HTR-8/SVneo (cell line): Measurements from ENCODE around the gene FRMD4B.

Experiments used
- DNase-seq: peaks from one replicate; pipeline ENCODE4 v3.0.0; 2011; ENCODE audit warnings: low spot score, mixed read lengths; ENCODE audit not compliant: insufficient read length
- FAIRE-seq: peaks from 2 replicates; lab custom pipeline; 2011; peaks lifted over from hg19 to GRCh38; lab: Jason Lieb, UNC

Gene FRMD4B

DNA sequence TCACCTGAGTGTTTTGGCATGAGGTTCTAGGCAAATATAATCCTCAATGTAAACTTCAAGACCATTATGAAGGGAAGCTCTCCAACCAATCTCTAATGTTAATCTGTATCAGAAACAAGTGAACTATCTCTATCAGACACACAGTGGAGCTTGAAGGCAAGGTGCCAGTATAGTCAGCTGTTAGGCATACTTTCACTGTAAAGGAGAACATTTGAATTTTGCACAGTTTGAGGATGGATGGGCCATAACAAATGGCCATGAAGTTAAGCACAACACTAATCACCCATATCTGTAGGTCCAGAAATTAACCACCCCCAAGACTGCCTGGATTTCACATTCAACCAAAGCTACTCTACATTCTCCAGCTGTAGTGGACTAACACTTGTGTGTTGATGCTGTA, 194.4 kb downstream of the FRMD4B start:
- DNase-seq (no peak), FAIRE-seq (no peak)

DNA sequence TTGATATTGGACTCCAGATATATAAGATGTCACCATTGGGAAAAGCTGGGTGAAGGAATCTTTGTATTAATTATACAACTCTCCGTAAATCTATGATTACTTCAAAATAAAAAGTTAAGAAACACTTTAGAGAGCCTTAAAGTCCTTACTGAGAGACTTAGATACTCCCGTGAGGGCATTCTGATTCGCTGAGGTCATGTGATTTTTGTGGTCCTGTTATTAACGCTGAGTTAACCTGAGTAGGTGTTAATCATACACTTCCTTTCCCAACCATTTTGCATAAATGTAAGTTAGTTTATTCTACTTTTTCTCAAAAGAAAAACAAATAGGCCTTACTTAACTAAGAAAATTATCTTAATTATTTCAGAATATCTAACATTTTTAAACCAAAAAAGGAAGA, 196.4 kb downstream of the FRMD4B start:
- FAIRE-seq (no peak), DNase-seq (no peak)

DNA sequence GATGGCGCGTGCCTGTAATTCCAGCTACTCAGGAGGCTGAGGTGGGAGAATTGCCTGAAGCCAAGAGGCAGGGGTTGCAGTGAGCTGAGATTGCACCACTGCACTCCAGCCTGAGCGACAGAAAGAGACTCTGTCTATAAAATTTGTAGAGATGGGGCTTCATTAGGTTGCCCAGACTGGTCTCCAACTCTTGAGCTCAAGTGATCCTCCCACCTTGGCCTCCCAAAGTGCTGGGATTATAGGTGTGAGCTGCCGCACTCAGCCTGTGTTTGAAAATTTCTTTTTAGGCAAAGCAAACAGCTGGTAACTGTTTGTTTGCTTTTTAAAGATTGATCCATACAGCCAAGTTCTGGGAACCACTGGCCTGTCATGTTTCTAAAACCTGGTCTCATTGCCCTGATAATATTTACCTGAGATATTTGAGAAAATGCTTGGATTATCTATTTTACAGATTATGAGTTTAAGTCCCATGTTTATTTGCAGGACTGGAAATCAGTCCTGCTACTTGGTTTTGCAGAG, 199.3 kb downstream of the FRMD4B start:
- DNase-seq (no peak), FAIRE-seq (no peak)

DNA sequence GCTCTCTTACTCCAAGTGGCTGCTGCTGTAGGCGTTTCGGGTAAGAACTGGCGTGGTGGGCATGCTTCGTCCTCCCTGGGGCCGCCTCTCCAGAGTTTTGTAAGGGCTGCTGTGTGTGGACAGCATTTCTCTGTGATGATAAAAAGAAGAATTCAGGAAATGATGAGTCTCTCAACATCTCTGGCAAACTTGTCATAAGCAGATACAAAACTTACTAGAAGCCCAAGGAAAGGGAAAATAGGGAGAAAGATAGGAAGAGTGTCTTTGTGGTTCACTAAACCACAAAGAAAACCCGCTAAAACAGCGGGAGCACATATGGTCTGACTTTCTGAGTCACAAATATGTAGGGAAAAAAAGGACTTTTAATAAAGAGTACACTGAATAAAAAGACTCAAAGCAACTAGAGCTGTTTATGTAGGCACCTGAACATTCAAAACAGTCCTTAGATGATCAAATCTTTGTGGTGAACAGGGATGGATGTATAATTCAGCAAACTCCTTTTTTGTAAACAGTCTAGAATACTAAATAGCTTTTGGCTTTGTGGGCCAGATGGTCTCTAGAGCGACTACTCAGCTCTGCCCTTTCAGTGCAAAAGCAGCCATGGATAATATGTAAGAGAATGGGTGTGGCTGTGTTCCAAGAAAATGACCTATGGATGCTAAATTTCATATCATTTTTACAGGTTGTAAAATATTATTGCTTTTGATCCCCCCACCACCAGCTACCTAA, 203.1 kb downstream of the FRMD4B start:
- FAIRE-seq = no peak
- DNase-seq = no peak

DNA sequence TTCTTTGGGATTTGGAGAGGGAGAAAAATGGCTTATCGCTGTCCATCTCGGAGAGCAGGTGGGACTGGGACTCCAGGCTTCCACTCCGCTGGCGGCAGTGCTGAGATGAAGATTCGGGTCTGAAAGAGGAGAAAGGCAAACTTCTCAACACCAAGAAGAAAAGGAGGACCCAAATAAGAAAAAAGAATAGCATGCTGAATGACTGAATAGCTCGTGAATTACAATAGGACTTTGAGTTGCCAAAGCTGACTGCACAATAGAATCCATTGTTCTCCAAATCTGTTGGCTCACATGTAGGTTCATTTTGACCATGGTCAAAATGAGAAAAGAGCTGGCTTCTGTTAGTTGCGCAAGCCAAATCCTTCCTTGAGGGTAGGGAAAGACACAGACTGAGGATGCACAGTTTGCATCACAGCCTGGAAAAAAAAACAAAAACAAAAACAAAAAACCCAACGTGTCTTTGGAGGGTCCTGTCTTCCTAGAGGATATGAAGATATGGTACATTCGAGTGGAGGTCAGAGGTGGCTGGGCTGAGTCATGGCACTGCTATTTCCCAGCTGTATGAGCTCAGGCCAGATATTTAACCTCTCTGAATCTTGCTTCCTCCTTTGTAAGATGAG, 204.2 kb downstream of the FRMD4B start:
- FAIRE-seq = peak; percentile 28
- peak; percentile 63 for DNase-seq

DNA sequence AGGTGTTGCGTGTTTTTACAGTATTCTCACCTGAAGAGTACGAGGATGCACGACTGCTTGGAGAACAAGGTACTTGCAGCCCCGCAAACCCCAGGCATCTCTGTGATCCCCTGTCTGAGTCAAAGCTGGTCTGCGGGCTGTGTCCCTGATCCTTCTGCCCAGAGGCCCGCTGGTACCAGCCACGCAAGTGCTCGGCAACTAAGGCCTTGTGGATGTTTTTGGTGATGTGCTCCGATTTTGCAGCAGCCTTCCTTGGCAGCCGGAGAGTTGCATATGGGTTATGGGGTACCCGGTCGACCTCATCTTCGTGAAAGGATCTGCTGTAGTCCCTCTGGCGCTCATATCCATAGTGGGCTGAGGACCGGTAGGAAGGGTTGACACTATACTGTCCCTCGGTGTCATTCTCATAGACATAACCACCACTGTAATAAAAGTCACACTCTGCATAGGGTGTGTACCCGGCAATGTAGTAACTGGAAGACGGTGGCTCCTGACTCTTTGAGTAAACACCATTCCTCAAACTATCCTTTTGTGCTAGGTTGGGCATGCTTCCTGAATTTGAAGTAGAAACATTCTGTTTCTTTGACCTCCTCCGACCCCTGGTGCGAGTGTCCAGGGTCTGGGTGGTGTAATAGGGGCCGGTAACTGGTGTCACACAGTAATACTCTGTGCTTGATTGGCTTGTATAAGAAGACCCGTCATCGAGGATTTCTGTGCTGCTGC, 204.9 kb downstream of the FRMD4B start:
- FAIRE-seq (peak; percentile 82), DNase-seq (no peak)

DNA sequence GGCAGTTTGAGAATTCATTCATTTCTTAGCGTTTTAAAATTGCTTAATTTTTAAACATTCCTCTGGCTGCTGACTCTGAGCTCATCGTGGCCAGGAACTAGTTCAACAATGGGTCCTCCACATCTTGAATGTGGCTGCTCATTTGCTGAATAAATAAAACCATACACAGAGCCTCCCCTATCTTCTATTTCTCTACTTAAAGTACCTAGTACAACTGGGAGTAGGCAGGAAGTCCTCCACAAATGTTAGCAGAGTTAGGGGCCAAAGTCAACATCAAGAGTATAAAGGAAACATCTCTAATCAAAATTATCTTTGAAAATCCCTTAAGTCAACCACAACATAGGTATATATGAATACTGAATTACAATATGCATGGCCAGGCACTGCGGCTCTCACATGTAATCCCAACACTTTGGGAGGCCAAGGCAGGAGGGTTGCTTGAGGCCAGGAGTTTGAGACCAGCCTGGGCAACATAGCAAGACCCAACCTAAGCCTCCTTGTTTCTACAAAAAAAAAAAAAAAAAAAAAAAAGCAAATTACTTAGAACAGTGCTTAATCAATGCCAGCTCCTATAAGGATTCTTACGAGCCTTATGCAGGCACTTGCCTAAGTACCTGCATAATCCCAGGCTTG, 206.0 kb downstream of the FRMD4B start:
- DNase-seq (no peak), FAIRE-seq (no peak)

DNA sequence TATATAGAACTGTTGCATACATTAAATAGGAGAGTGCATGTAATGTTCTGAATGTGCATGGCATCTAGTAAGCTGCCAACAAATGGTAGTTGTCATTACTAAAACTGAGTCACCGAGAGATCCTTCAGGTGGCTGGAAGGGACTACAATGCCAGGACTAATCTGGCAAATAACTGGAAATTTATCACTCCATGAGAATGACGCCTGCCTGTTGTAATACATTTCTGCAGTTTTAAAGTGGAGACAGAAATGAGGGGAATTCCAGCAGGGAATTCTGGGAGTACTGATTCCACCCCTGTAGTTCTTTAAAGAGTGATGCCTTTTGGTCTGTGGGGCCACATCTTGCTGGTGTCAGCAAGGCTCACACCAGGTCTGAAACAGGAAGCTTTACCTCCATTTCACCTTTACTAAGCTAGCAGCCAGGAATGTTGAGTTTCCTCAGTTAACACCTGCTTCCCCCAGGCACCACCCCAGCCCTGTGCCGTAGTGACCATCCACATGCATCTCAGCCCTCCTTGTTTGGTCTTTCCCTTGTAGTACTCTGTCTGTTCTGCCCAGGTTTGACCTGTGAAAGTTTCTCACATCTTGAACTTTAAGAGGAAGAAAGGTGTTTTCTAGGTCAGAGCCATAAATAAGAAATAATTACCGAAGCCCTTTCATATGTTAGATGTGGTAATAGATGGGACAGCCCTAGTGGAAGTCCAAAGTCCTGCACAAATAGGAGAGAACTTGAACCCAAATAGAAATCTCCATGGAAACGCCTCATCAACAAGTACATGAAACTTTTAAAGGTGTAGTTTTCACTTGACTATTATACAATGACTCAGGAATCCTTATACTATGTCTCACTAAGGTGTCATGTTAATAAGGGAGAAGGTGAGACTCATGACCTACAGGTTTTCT, 206.8 kb downstream of the FRMD4B start:
- FAIRE-seq (peak; percentile 4), DNase-seq (no peak)

DNA sequence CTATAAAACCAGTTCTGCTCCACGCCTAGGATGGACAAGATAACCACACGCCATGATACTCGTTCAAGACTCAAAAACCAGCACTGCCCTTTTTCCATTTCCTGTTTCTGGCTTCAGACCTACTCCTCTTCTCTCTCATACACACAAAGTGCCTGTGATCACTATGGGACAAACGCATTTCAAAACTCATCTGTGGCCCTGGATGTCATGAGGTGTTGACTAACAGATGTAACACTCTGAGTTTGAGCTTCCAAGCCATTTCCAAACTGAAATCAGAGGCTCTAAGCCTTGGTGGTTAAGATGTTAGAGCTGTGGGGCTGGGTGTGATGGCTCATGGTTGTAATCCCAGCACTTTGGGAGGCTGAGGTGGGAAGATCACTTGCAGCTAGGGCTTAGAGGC, 207.8 kb downstream of the FRMD4B start:
- no peak for DNase-seq
- no peak for FAIRE-seq

DNA sequence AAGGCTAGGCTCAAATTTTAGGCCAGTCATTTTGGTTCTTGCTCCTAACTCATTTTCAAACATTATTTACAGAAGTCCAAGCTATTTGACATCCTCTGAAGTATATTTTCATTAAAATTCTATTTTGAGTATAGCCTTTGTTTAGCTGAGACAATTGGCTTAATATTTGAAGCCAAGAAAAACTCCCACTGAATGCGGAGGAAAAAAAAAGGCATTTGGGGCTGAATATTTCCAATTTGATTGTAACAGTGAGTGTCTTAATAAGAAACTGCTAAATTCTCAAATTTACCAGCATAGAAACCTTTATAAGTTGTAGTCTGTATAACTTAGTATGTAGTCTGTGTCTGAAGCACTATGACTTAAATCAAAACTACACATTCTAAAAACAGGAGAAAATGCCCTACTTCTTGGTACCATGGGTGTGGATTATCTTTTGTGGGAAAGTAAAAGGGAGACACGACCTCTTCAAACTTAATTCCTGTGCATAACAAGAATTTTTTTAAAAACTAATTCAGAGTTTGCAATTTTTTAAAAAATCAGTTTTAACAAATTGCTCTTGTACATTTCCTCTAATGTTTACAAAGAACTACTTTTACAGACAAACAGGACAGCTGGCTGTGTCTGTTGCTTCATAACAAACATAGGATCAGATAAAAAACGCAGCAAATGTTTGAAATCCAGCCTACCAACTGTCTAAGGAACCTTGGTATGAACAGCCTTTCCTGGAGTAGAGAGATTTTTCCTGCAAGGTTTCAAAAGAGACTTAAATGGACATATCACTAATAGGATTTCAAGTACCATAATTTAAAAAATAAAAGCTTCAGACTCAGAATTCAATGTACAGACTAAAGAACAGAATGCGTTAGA, 210.8 kb downstream of the FRMD4B start:
- FAIRE-seq = no peak
- DNase-seq = no peak

DNA sequence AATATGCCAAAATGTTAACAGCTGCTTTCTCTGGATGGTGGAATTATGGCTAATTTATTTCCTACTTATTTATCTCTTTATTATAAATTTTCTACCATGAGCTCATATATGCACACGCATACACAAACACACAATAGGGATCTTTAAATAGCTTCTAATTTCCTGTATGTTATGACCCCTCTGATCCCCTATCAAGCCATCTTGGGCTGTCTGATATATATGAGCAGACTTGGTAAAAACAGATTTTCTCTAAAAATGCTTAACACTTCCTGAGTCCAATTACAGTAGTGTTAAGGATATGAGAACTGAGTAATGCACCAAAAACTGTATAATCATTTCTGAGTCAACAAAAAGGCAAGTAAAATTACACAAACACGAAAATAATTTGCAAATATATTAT, 211.4 kb downstream of the FRMD4B start:
- DNase-seq (no peak), FAIRE-seq (no peak)

DNA sequence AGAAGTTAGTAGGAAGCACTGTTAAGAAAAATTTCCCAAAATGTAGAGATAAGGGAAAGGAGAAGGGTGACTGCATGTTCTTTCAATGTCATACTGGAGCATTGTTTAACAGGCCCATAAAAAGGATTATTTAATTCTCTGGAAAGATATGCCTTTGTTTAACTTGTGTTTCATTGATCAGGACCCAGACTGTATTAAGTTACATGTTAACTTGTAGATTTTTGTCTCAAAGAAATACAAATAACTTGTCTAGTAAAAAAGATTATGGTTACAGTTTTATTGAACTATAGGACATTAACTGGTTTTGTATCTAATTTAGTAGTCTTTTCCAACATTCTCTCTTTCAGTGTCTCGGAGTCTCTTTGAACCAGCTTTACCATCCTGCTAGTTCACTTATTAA, 213.8 kb downstream of the FRMD4B start:
- FAIRE-seq = no peak

DNA sequence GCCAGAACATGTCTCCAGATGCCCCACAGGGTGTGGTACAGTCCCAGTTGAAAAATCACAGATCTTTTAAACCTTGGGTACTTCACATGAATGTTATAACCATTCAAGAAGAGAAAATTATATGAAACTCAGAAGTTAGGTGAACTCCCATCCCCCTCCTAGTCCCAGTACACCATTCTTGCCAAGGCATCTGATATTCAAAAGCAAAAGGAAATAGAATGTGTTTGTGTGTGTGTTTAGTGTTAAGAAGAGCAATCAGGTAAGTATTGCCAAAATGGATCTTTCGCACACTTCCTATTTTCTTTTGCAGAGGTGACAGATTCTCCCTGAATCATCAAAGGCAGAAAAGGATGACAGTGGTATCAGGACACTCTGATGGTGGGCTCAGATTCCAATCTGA, 219.4 kb downstream of the FRMD4B start:
- FAIRE-seq (no peak), DNase-seq (no peak)

More for the DNA sequence above, 213.8 kb downstream of the FRMD4B start:
- no peak for DNase-seq

DNA sequence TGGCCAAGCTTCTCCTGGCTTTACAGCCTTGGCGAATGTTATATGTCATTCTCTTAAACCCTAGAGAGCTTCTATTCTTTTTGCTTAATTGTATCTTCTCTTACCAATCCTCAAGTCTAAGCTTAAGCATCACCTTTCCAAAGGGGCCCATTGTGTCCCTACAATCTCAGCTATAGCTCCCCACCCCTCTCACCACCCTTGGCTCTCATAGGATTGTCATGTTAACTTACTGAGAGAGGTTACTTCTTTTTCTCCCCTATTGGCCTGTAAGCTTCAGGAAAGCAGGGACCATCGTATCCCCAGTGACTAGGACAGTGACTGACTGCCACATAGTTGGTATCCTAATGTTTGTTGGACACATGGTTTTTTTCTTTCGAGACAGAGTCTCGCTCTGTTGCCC, 220.1 kb downstream of the FRMD4B start:
- FAIRE-seq = no peak

DNA sequence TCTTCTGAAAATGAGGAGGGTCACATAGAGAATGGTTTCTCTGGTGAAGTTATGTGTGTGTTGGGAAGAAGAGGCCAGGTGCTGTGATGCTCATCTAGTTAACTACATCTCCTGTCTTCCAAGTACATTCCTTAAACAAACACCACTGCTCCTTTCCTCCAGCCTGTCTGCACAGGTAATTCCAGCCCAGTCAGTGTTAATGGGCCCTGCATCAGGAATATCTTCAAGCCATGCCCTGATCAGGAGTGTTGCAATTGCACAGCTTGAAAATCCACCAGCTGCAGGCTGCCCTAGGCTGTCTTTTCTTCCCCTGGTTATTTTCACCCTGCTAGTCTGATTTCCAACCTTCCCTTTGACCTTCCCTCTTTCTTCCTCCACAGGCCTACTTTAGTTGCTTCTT, 221.6 kb downstream of the FRMD4B start:
- FAIRE-seq (no peak), DNase-seq (no peak)

More for the DNA sequence above, 220.1 kb downstream of the FRMD4B start:
- no peak for DNase-seq

DNA sequence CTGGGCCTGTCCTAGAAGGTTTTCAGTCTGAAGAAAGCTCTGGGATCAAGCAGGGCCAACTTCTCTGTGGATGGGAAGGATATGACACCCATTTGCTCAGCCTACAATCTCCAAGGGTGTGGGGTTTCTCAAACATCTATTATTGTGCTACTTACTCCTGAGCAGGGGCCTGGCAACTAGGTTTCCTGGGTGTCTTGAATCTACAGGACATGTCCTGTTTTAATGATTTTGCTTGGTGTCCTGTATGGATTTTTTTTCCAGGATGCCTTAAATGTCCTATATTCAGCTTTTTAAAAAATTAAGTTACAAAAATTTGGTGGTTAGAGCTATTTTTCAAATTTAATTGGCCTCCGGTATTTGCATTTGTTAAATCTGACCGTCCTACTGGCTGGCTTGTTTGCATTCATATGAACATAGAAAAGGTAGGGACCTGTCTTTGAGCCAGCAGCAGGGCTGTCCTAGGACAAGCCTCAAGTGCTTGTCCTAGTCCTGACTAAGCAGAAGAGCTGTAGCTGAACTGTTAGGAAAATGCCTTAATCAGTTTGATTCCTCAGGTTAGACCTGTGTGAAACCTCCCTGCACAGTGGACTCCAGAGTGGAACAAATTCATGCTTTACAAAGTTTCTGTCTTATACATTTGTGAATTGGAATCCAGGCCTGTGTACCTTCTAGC, 223.4 kb downstream of the FRMD4B start:
- FAIRE-seq (no peak), DNase-seq (no peak)

DNA sequence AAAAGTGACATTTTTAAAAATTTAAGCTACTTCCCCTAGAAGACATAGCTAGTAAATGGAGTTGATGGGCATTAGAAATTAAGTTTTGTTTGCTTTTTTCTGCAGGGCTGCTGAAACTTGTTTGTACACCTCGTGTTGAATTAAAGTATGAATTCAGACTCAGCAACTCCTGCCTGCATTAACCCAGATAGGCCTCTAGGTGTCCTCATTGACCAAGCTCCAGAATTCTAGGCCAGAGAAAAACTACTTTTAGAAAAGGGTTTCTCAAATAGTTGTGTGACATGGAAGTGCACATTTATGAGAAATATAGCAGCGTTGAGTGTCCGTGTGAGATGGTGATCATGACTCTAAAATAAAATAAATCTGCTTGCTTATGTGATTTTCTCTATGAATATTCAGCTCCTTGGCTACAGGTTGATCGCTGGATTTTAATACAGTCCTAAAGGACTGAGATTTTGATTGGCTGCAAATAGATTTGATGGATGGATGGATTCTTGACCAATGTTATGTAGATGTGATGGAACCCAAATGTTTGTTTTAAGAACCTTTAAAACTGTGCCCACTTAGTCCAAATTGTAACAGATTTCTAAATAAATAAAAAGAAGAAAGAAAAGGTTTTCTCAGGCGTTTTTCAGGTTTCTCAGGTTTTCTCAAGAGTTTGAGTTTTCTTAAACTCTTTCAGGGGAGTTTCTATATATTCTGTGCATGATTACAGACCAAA, 224.1 kb downstream of the FRMD4B start:
- peak; percentile 61 for DNase-seq
- no peak for FAIRE-seq

DNA sequence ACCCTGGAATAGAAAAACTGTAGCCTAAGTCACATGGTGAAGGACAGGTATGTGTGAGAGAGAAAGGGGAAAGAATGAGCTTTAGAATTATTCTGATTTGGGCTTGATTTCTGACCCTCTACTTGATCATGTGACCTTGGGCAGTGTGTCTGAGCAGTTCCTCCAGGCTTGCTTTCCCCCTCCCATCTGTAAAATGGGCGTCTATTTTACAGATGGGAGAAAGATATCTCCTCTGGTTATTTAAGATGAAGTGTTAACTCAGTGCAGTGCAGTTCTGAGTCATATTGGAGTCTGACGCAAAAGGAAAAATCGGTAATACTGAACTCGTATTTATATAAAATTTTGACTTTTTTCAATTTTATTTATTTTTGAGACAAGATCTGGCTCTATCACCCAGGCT, 225.4 kb downstream of the FRMD4B start:
- DNase-seq = no peak
- FAIRE-seq = no peak
